ENCODE results near the gene PPP3CA. TPM values are rescaled to one million over a fixed set of nuclear protein-coding genes. Genes with fewer than 3 reads are reported as not detected.

PPP3CA gene
- total RNA-seq, 1 donor from 2014 or later, result 36.5 TPM

DNA sequence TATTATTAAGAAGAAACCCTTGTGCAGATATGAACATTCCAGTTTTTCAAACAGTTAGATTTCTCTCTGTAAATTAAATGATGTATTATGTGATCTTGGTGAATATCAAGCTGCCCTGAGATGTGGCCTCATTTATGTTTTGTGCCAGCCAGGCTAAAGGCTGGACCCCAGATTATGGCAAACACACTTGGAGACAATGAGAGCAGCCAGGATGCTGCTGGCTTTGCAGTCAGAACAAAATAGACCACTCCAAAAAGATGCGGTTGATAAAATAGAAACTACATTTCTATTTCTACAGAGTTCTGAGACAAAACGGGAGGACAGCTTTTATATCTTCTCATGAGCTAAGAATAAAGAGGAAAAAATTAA is 296.5 kb downstream of the PPP3CA start:
- Mint-ChIP-seq H3K36me3 (ENCODE audit: low read depth) (peaks cover 1% of the 10 kb centered on the region), H3K4me3 (ENCODE audit: unreplicated experiment) (no peak overlapping the region), H3K4me1 (ENCODE audit: low read depth) (peaks cover 9% of the 10 kb centered on the region), H3K27ac (ENCODE audit: unreplicated experiment) (no peak overlapping the region), H3K27me3 (ENCODE audit: low read depth) (no peaks in the 10 kb centered on the region), H3K9me3 (ENCODE audit: low read depth) (no peaks in the 10 kb centered on the region)
- DNase-seq (ENCODE audit: low spot score), result no peak
- TF ChIP-seq, protein P1, sequence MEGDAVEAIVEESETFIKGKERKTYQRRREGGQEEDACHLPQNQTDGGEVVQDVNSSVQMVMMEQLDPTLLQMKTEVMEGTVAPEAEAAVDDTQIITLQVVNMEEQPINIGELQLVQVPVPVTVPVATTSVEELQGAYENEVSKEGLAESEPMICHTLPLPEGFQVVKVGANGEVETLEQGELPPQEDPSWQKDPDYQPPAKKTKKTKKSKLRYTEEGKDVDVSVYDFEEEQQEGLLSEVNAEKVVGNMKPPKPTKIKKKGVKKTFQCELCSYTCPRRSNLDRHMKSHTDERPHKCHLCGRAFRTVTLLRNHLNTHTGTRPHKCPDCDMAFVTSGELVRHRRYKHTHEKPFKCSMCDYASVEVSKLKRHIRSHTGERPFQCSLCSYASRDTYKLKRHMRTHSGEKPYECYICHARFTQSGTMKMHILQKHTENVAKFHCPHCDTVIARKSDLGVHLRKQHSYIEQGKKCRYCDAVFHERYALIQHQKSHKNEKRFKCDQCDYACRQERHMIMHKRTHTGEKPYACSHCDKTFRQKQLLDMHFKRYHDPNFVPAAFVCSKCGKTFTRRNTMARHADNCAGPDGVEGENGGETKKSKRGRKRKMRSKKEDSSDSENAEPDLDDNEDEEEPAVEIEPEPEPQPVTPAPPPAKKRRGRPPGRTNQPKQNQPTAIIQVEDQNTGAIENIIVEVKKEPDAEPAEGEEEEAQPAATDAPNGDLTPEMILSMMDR (IDR thresholded peaks at IDR 0.05), result no peak

DNA sequence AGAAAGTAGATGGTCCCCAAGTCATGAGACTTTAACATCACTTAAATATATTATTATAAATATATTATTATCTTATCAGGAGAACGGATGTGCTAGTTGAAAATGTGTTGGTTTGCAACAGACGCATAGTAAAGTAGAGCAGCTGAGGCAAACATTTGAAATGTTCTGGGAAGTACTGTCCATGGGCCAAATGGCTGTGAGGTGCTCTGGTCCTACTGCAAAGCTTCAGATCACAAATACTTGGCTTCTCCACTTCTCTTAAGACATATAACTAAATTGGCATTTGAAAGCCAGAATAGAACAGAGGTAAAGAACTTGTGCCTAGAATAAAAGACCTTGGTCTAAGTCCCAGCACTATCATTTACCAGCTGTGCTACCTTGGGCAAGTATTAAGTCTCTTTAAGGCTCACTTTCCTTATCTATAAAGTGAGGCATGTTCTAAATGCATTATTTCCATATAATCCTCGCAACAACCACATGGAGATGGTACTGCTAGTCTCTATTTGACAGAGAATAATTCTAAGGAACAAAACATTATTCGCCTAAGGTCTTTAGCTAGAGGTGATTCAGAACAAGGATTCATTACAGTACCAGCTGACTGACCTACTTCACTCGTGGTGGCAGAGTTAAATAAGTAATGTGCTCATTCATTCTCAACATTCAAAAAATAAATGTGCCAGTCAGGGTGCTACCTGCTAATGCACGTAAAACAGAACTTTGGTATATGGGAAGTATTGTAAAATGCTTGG is 297.1 kb downstream of the PPP3CA start:
- no peaks in the 10 kb centered on the region for H3K9me3 Mint-ChIP-seq (ENCODE audit: low read depth)
- H3K27ac Mint-ChIP-seq (ENCODE audit: unreplicated experiment), result no peak overlapping the region
- no peak overlapping the region for H3K4me3 Mint-ChIP-seq (ENCODE audit: unreplicated experiment)
- H3K4me1 Mint-ChIP-seq (ENCODE audit: low read depth), result peaks cover 9% of the 10 kb centered on the region
- peaks cover 1% of the 10 kb centered on the region for H3K36me3 Mint-ChIP-seq (ENCODE audit: low read depth)
- no peaks in the 10 kb centered on the region for H3K27me3 Mint-ChIP-seq (ENCODE audit: low read depth)
- DNase-seq (ENCODE audit: low spot score), result no peak
- TF ChIP-seq, protein P1 (IDR thresholded peaks at IDR 0.05), result no peak

DNA sequence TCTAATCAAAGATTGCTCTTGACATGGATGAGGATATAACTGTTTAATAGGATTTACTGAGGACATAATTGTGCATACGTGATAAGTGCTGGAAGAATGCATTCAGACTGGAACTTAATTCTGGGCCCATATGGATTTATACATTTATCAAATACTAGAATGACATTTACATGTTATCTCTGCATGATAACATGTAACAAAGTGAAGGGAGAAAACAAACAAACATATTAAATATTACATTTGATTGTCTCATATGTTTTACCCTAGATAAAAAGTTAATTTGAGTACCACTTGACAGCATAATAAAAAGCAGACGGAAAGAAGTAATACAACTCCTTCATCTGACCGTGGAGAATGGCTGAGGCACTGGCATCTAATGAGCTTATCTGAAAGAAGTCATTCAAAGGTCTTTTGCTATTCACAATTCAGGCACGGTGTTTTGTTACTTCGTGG is 297.8 kb downstream of the PPP3CA start:
- H3K4me3 Mint-ChIP-seq (ENCODE audit: unreplicated experiment), result no peak overlapping the region
- no peaks in the 10 kb centered on the region for H3K27me3 Mint-ChIP-seq (ENCODE audit: low read depth)
- peaks cover 1% of the 10 kb centered on the region for H3K36me3 Mint-ChIP-seq (ENCODE audit: low read depth)
- no peak overlapping the region for H3K27ac Mint-ChIP-seq (ENCODE audit: unreplicated experiment)
- TF ChIP-seq, protein P1 (IDR thresholded peaks at IDR 0.05), result no peak
- H3K9me3 Mint-ChIP-seq (ENCODE audit: low read depth), result no peaks in the 10 kb centered on the region
- DNase-seq (ENCODE audit: low spot score), result no peak
- H3K4me1 Mint-ChIP-seq (ENCODE audit: low read depth), result peaks cover 2% of the 10 kb centered on the region

DNA sequence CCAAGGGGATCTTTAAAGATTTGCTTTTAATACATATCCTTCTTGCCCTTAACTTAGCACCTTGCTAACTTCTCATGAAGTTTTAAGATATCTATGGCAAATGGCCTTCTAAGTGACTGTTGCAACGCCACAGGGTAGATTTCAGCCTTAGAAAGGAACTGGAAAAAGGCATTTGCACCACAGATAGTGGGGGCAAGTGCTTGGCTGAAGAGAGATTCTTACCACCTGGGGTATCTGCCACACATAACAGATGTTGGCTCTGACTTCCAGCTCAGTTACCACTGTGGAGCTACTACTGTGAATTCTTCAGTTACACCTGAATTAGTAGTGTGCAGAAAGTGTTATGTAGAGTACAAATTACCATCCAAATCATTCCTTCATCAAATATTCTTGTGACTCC is 302.6 kb downstream of the PPP3CA start:
- Mint-ChIP-seq H3K4me1 (ENCODE audit: low read depth) (peaks cover 3% of the 10 kb centered on the region), H3K36me3 (ENCODE audit: low read depth) (peaks cover 1% of the 10 kb centered on the region), H3K27ac (ENCODE audit: unreplicated experiment) (no peak overlapping the region), H3K27me3 (ENCODE audit: low read depth) (no peaks in the 10 kb centered on the region), H3K9me3 (ENCODE audit: low read depth) (no peaks in the 10 kb centered on the region), H3K4me3 (ENCODE audit: unreplicated experiment) (no peak overlapping the region)
- TF ChIP-seq, protein P1 (IDR thresholded peaks at IDR 0.05), result no peak
- no peak for DNase-seq (ENCODE audit: low spot score)

DNA sequence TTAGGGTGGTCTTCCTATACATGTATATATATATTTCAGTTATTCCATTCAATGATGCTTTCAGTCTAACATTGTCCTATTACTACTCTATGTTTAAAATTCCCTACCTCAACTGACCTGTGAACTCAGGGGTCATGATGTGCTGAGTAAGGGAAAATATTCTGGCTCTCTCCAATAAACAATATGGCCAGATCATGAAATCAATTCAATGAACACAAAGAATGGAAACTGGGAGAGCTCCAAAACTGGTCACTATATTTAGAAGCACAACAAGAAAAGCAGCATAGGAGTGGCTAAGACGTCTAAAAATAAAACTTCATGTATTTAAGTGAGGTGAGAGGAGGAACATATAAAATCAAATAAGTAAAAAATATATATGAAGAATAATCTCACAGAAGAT is 304.5 kb downstream of the PPP3CA start:
- peaks cover 3% of the 10 kb centered on the region for H3K4me1 Mint-ChIP-seq (ENCODE audit: low read depth)
- TF ChIP-seq, protein P1 (IDR thresholded peaks at IDR 0.05), result no peak
- no peaks in the 10 kb centered on the region for H3K27me3 Mint-ChIP-seq (ENCODE audit: low read depth)
- peaks cover 8% of the 10 kb centered on the region for H3K36me3 Mint-ChIP-seq (ENCODE audit: low read depth)
- no peak for DNase-seq (ENCODE audit: low spot score)
- no peaks in the 10 kb centered on the region for H3K9me3 Mint-ChIP-seq (ENCODE audit: low read depth)
- no peak overlapping the region for H3K27ac Mint-ChIP-seq (ENCODE audit: unreplicated experiment)
- H3K4me3 Mint-ChIP-seq (ENCODE audit: unreplicated experiment), result no peak overlapping the region

Measured in chondrocyte (in vitro differentiated cells).